Neutrophil (primary cell): ENCODE measurements around the gene CCSER2.

ENCODE experiments used
- H3K27ac ChIP-seq: fragments of 200-600 bp; sonication (generic); 2 replicates; pipeline ENCODE4 v1.5.1; 2016; ENCODE audit warnings: mild to moderate bottlenecking, moderate library complexity
- H3K27me3 ChIP-seq: fragments of 200-600 bp; sonication (generic); 2 replicates; pipeline ENCODE4 v1.6.0; 2016; ENCODE audit warnings: mild to moderate bottlenecking
- H3K36me3 ChIP-seq: fragments of 200-600 bp; sonication (generic); 2 replicates; pipeline ENCODE4 v1.5.1; 2017
- H3K4me1 ChIP-seq, 2 experiments: fragments of 200-600 bp in 1 of 2; sonication (generic) in 1 of 2; 1 replicate in 1 of 2; 2 replicates in 1 of 2; pipeline versions ENCODE4 v1.5.1 to v1.6.1; 2013 to 2016; ENCODE audit warnings: low read depth in 1 of 2, low read length in 1 of 2, mild to moderate bottlenecking in 1 of 2, moderate library complexity in 1 of 2; ENCODE audit not compliant: control insufficient read depth in 1 of 2, insufficient read depth in 1 of 2
- H3K4me3 ChIP-seq, 2 experiments: fragments of 200-600 bp in 1 of 2; sonication (generic) in 1 of 2; 1 replicate in 1 of 2; 2 replicates in 1 of 2; pipeline ENCODE4 v1.5.1; 2013 to 2016; ENCODE audit warnings: low read depth in 1 of 2, low read length in 1 of 2, mild to moderate bottlenecking in 1 of 2, moderate library complexity in 1 of 2
- H3K9me3 ChIP-seq: fragments of 200-600 bp; sonication (generic); 2 replicates; pipeline ENCODE4 v1.5.1; 2016
- CTCF ChIP-seq: fragments of 200-600 bp; sonication (generic); IDR thresholded peaks from 2 replicates; pipeline ENCODE4 v1.5.1; 2016; ENCODE audit warnings: antibody characterized with exemption

CCSER2 gene

GRCh38 chr10:84375011-84375410 is 46.6 kb downstream of the CCSER2 start:
- H3K27me3 ChIP-seq = no peaks in the 10 kb centered on the region

GRCh38 chr10:84375881-84376280 is 47.5 kb downstream of the CCSER2 start:
- no peaks in the 10 kb centered on the region for H3K4me1 ChIP-seq
- H3K36me3 ChIP-seq = peaks cover 32% of the 10 kb centered on the region
- no peaks in the 10 kb centered on the region for H3K9me3 ChIP-seq
- TF ChIP-seq CTCF = no peak
- H3K4me3 ChIP-seq = no peak overlapping the region
- H3K27me3 ChIP-seq = no peaks in the 10 kb centered on the region
- no peak overlapping the region for H3K27ac ChIP-seq

More at GRCh38 chr10:84375011-84375410, 46.6 kb downstream of the CCSER2 start:
- Histone ChIP-seq H3K4me3 (no peak overlapping the region), H3K4me1 (no peaks in the 10 kb centered on the region), H3K36me3 (peaks cover 32% of the 10 kb centered on the region), H3K9me3 (no peaks in the 10 kb centered on the region), H3K27ac (no peak overlapping the region)
- peak; percentile 23 for TF ChIP-seq CTCF

GRCh38 chr10:84388148-84388547 is 59.8 kb downstream of the CCSER2 start:
- Histone ChIP-seq H3K4me3 (no peak overlapping the region), H3K27me3 (no peaks in the 10 kb centered on the region), H3K27ac (no peak overlapping the region), H3K4me1 (peaks cover 4 to 7% of the 10 kb centered on the region in 2 experiments), H3K9me3 (no peaks in the 10 kb centered on the region), H3K36me3 (no peaks in the 10 kb centered on the region)
- no peak for TF ChIP-seq CTCF

- Histone ChIP-seq H3K9me3 (no peaks in the 10 kb centered on the region), H3K27ac (no peak overlapping the region)
- no peak for TF ChIP-seq CTCF
Observed at GRCh38 chr10:84390364-84390763, 62.0 kb downstream of the CCSER2 start.

GRCh38 chr10:84391326-84391725 is 62.9 kb downstream of the CCSER2 start:
- no peak for TF ChIP-seq CTCF
- peaks cover 4 to 7% of the 10 kb centered on the region in 2 experiments for H3K4me1 ChIP-seq
- no peaks in the 10 kb centered on the region for H3K9me3 ChIP-seq
- no peaks in the 10 kb centered on the region for H3K36me3 ChIP-seq
- H3K27me3 ChIP-seq = no peaks in the 10 kb centered on the region
- no peak overlapping the region for H3K27ac ChIP-seq
- H3K4me3 ChIP-seq = no peak overlapping the region

More at GRCh38 chr10:84390364-84390763, 62.0 kb downstream of the CCSER2 start:
- no peak overlapping the region for H3K4me3 ChIP-seq
- H3K36me3 ChIP-seq = no peaks in the 10 kb centered on the region
- H3K27me3 ChIP-seq = no peaks in the 10 kb centered on the region
- H3K4me1 ChIP-seq = peaks cover 4 to 7% of the 10 kb centered on the region in 2 experiments

GRCh38 chr10:84392181-84392580 is 63.8 kb downstream of the CCSER2 start:
- Histone ChIP-seq H3K4me1 (peaks cover 4 to 7% of the 10 kb centered on the region in 2 experiments), H3K27ac (no peak overlapping the region), H3K36me3 (no peaks in the 10 kb centered on the region), H3K4me3 (no peak overlapping the region), H3K9me3 (no peaks in the 10 kb centered on the region), H3K27me3 (no peaks in the 10 kb centered on the region)
- TF ChIP-seq CTCF = no peak
